K562 (cell line): ENCODE data around the gene CDKN2B-AS1. TPM values are rescaled to one million over a fixed set of nuclear protein-coding genes. Genes with fewer than 3 reads are reported as not detected.

ENCODE experiments used
- ATAC-seq: fragments of 200-7000 bp; cut with Tn5 transposase; 3 replicates; pipeline ENCODE4 v1.9.1; 2020; ENCODE audit warnings: moderate library complexity
- BruUV-seq: library from RNA; stranded (reverse); fragments of 400-500 nt; replicated peaks from 2 replicates; lab custom pipeline; 2021; lab: Mats Ljungman, UMichigan
- CTCF ChIA-PET: fragments of 300-600 bp; formaldehyde crosslinking; extraction: SDS; loops from one replicate; lab custom pipeline; 2021; ENCODE audit warnings: low intra/inter-chr PET ratio; lab: Yijun Ruan, JAX
- POLR2A ChIA-PET: fragments of 300-600, 350-650 bp; sonication (Branson Sonifier 250); formaldehyde crosslinking; extraction: SDS; loops from one replicate; lab custom pipeline; 2021; ENCODE audit warnings: antibody characterized with exemption, inconsistent platforms; lab: Yijun Ruan, JAX
- DNase-seq, 4 experiments: peaks; one replicate each; pipeline versions ENCODE4 v3.0.0 to v3.0.0-alpha.2; 2011 to 2018; ENCODE audit warnings: low spot score in 3 of 4, mixed read lengths in 3 of 4; ENCODE audit errors: extremely low read depth in 1 of 4
- FAIRE-seq: peaks from 2 replicates; lab custom pipeline; 2011; peaks lifted over from hg19 to GRCh38; lab: Jason Lieb, UNC
- H2AFZ ChIP-seq: 2 replicates; pipeline ENCODE4 v1.6.0; 2011; ENCODE audit warnings: low read depth, low read length, control low read depth, inconsistent platforms
- H3K27ac ChIP-seq: fragments of 200-600 bp; 3 replicates; pipeline ENCODE4 v1.8.0; 2011; ENCODE audit warnings: low read depth, mild to moderate bottlenecking, control low read depth, inconsistent platforms, low read length, moderate library complexity, mixed read lengths; ENCODE audit errors: extremely low read depth
- H3K27me3 ChIP-seq, 2 experiments: fragments of 300-600 bp in 1 of 2; 2 replicates in 1 of 2; 3 replicates in 1 of 2; pipeline versions ENCODE4 v1.6.0 to v1.8.0; 2011; ENCODE audit warnings: inconsistent platforms in 2 of 2, low read length in 2 of 2, mild to moderate bottlenecking in 1 of 2, mixed read lengths in 1 of 2, moderate library complexity in 1 of 2; ENCODE audit not compliant: control insufficient read depth in 2 of 2, insufficient read depth in 2 of 2
- H3K36me3 ChIP-seq: fragments of 300-600 bp; 3 replicates; pipeline ENCODE4 v1.8.0; 2011; ENCODE audit warnings: mild to moderate bottlenecking, low read length, inconsistent platforms; ENCODE audit not compliant: control insufficient read depth, insufficient read depth
- H3K4me1 ChIP-seq, 2 experiments: fragments of 200-600 bp in 1 of 2; replicated peaks in 1 of 2; 2 replicates in 1 of 2; 3 replicates in 1 of 2; pipeline versions ENCODE4 v1.5.1 to v1.8.0; 2011; ENCODE audit warnings: inconsistent platforms in 2 of 2, low read length in 2 of 2, mild to moderate bottlenecking in 1 of 2, mixed read lengths in 1 of 2, moderate library complexity in 1 of 2; ENCODE audit not compliant: control insufficient read depth in 2 of 2, insufficient read depth in 2 of 2
- H3K4me2 ChIP-seq: 2 replicates; pipeline ENCODE4 v1.6.1; 2011; ENCODE audit warnings: low read length, control low read depth, inconsistent platforms, mixed read lengths; ENCODE audit not compliant: insufficient read depth
- H3K4me3 ChIP-seq: fragments of 200-600 bp; sonication (generic), shearing (Covaris generic); 2 replicates; pipeline ENCODE4 v1.5.1; 2016; ENCODE audit warnings: control low read depth, inconsistent platforms
- H3K79me2 ChIP-seq: fragments of 200-600 bp; 3 replicates; pipeline ENCODE4 v1.8.0; 2011; ENCODE audit warnings: low read length, inconsistent platforms; ENCODE audit not compliant: control insufficient read depth, insufficient read depth
- H3K9ac ChIP-seq, 2 experiments: 2 replicates each; pipeline versions ENCODE4 v1.6.0 to v1.6.1; 2011; ENCODE audit warnings: low read depth in 2 of 2, low read length in 2 of 2, control low read depth in 1 of 2, inconsistent platforms in 1 of 2, mild to moderate bottlenecking in 1 of 2, mixed read lengths in 1 of 2; ENCODE audit not compliant: insufficient read depth in 1 of 2
- H3K9me1 ChIP-seq: one replicate; pipeline ENCODE4 v1.6.0; 2011; ENCODE audit warnings: inconsistent platforms, mild to moderate bottlenecking, low read length, moderate library complexity; ENCODE audit not compliant: control insufficient read depth, insufficient read depth
- H3K9me3 ChIP-seq: replicated peaks from 2 replicates; pipeline ENCODE4 v1.5.1; 2011; ENCODE audit warnings: low read depth, low read length, inconsistent platforms; ENCODE audit not compliant: control insufficient read depth, insufficient read depth
- H4K20me1 ChIP-seq: replicated peaks from 2 replicates; pipeline ENCODE4 v1.6.1; 2011; ENCODE audit warnings: low read length, inconsistent platforms, mixed read lengths; ENCODE audit not compliant: control insufficient read depth, insufficient read depth
- CEBPG ChIP-seq, 3 experiments: fragments of 200-800 bp in 1 of 3; sonication (Bioruptor generic) in 1 of 3; sonication (generic) in 1 of 3; formaldehyde crosslinking in 1 of 3; IDR thresholded peaks in 2 of 3; conservative IDR thresholded peaks in 1 of 3; 2 replicates each; pipeline versions ENCODE4 v1.6.1 to v1.8.0; 2016 to 2022; ENCODE audit warnings: missing compliant biosample characterization in 2 of 3, missing genetic modification characterization in 2 of 3, mild to moderate bottlenecking in 1 of 3, missing genetic modification reagents in 1 of 3
- HNRNPLL ChIP-seq: fragments of 200-400 bp; formaldehyde crosslinking; IDR thresholded peaks from 2 replicates; pipeline ENCODE4 v1.6.1; 2017; ENCODE audit warnings: low read length, low read depth, mild to moderate bottlenecking; ENCODE audit not compliant: poor library complexity, severe bottlenecking
- KLF16 ChIP-seq: IDR thresholded peaks from 2 replicates; pipeline ENCODE4 v1.6.1; 2016; ENCODE audit warnings: antibody characterized with exemption
- MEIS2 ChIP-seq: fragments of 450-650 bp; IDR thresholded peaks from 2 replicates; pipeline ENCODE4 v1.6.1; 2014; ENCODE audit warnings: mild to moderate bottlenecking; ENCODE audit not compliant: partially characterized antibody
- NCOA1 ChIP-seq: fragments of 450-650 bp; IDR thresholded peaks from 2 replicates; pipeline ENCODE4 v1.6.1; 2016; ENCODE audit warnings: low read depth
- POLR2G ChIP-seq: fragments of 200-400 bp; formaldehyde crosslinking; IDR thresholded peaks from 2 replicates; pipeline ENCODE4 v1.6.1; 2017; ENCODE audit warnings: low read depth, mild to moderate bottlenecking, antibody characterized with exemption, low read length, moderate library complexity
- POLR2H ChIP-seq: IDR thresholded peaks from 2 replicates; pipeline ENCODE4 v1.6.1; 2016; ENCODE audit warnings: missing genetic modification characterization, low read depth, mild to moderate bottlenecking, control low read depth, missing compliant biosample characterization, moderate library complexity
- SMARCA5 ChIP-seq: fragments of 450-650 bp; IDR thresholded peaks from 2 replicates; pipeline ENCODE4 v1.6.1; 2016
- SMARCE1 ChIP-seq: fragments of 450-650 bp; IDR thresholded peaks from 2 replicates; pipeline ENCODE4 v1.7.1; 2016; ENCODE audit warnings: mild to moderate bottlenecking
- STAT5A ChIP-seq: IDR thresholded peaks from 2 replicates; pipeline ENCODE4 v1.6.1; 2012; ENCODE audit warnings: low read length, inconsistent platforms, borderline replicate concordance
- ZBTB43 ChIP-seq: sonication (generic); formaldehyde crosslinking; IDR thresholded peaks from 2 replicates; pipeline ENCODE4 v1.8.0; 2023; ENCODE audit warnings: mild to moderate bottlenecking, missing genetic modification reagents
- ZNF263 ChIP-seq: sonication (generic); formaldehyde crosslinking; IDR thresholded peaks from 2 replicates; pipeline ENCODE4 v1.8.0; 2022; ENCODE audit warnings: mild to moderate bottlenecking, missing genetic modification reagents, borderline replicate concordance
- ZNF444 ChIP-seq: fragments of 250-450 bp; sonication (Bioruptor Pico); IDR thresholded peaks from 2 replicates; pipeline ENCODE4 v1.4.0; 2020; ENCODE audit warnings: mild to moderate bottlenecking, moderate library complexity
- ZNF507 ChIP-seq: conservative IDR thresholded peaks from 2 replicates; pipeline ENCODE4 v1.6.1; 2017; ENCODE audit warnings: missing genetic modification characterization, missing compliant biosample characterization
- WGBS: fragments of 100-300 bp; shearing (Covaris generic); methylation state at CpG from one replicate; pipeline ENCODE4 v1.1.6; 2016; ENCODE audit warnings: low coverage, mixed read lengths; ENCODE audit not compliant: insufficient coverage; ENCODE audit errors: missing lambda C conversion rate; 5-methylcytosine and 5-hydroxymethylcytosine counted together
- in situ Hi-C: fragments of 300-500 bp; cut with MboI; formaldehyde crosslinking; loops from 4 replicates; pipeline ENCODE4 v1.15.0; 2018; ENCODE audit warnings: inconsistent platforms, mixed read lengths
- intact Hi-C: fragments of 100-400 bp; cut with micrococcal nuclease; formaldehyde crosslinking; loops from 2 replicates; pipeline ENCODE4 v1.14.2; 2022
- polyA plus RNA-seq, 8 experiments: library from polyadenylated mRNA; depleted of rRNA in 4 of 8; stranded (reverse) in 5 of 8; unstranded in 3 of 8; fragments of >200 nt; fragmentation: Nextera tagmentation in 2 of 8; fragmentation: Illumina TruSeq in 1 of 8; extraction: Ambion mirVana in 2 of 8; extraction: Trizol in 1 of 8; gene quantifications; 2 replicates each; pipeline versions ENCODE4 v1.2.1 to v1.2.3, GENCODE V29; 2011 to 2014; ENCODE audit warnings: inconsistent platforms in 1 of 8, missing spikeins in 1 of 8
- total RNA-seq, 7 experiments: library from RNA; depleted of rRNA in 6 of 7; stranded (reverse); fragments of >200 nt in 6 of 7; fragmentation: Illumina TruSeq in 2 of 7; extraction: Trizol in 2 of 7; gene quantifications; 2 replicates each; pipeline versions ENCODE4 v1.2.1 to v1.2.3, GENCODE V29; 2011 to 2021; ENCODE audit warnings: low replicate concordance in 1 of 7
- TF ChIP-seq, protein P1 (sequence below): sonication (generic); formaldehyde crosslinking; IDR thresholded peaks from 2 replicates; pipeline ENCODE4 v1.8.0; 2022; ENCODE audit warnings: mild to moderate bottlenecking, missing genetic modification reagents
- TF ChIP-seq, protein P2 (sequence below): fragments of 450-650 bp; IDR thresholded peaks from 2 replicates; pipeline ENCODE4 v1.6.1; 2016; ENCODE audit warnings: antibody characterized with exemption
- TF ChIP-seq, protein P3 (sequence below): conservative IDR thresholded peaks from 2 replicates; pipeline ENCODE4 v1.6.1; 2011; ENCODE audit warnings: low read depth, mild to moderate bottlenecking, low read length; ENCODE audit not compliant: control insufficient read depth

CDKN2B-AS1 gene
- total and polyA plus RNA-seq, 9 of the 15 experiments (the other 6 are each of a cell fraction or from before 2014, with no cell fraction given) = not detected

GRCh38 chr9:22040760-22041159 lies 46.2 kb downstream of the CDKN2B-AS1 start:
- no peaks in the 10 kb centered on the region for H4K20me1 ChIP-seq
- no CpG with 5 or more reads among the region's 1 CpG for WGBS
- H3K9me1 ChIP-seq = no peaks in the 10 kb centered on the region
- H3K9ac ChIP-seq = no peak overlapping the region
- no peaks in the 10 kb centered on the region for H3K4me1 ChIP-seq
- H2AFZ ChIP-seq = no peak overlapping the region
- no peak overlapping the region for H3K4me2 ChIP-seq
- POLR2A ChIA-PET = no interaction called here
- H3K9me3 ChIP-seq = no peaks in the 10 kb centered on the region
- in situ Hi-C loops = no loop called here
- CTCF ChIA-PET = no interaction called here
- intact Hi-C loops = no loop called here
- no peaks in the 10 kb centered on the region for H3K79me2 ChIP-seq
- H3K36me3 ChIP-seq = no peaks in the 10 kb centered on the region
- no peak for ATAC-seq
- H3K27me3 ChIP-seq = no peaks in the 10 kb centered on the region
- H3K27ac ChIP-seq = no peak overlapping the region
- FAIRE-seq = no peak
- no peak overlapping the region for H3K4me3 ChIP-seq
- DNase-seq = no peak
- BruUV-seq = no TSS peak
- no peak for TF ChIP-seq MEIS2
- no peak for TF ChIP-seq POLR2H (tag)
- no peak for TF ChIP-seq ZNF444 (CRISPR knock-in tag)
- TF ChIP-seq SMARCA5 = no peak
- TF ChIP-seq STAT5A = no peak
- no peak for TF ChIP-seq HNRNPLL
- TF ChIP-seq POLR2G = no peak
- no peak for TF ChIP-seq ZBTB43 (CRISPR knock-in tag)
- TF ChIP-seq, protein P1, sequence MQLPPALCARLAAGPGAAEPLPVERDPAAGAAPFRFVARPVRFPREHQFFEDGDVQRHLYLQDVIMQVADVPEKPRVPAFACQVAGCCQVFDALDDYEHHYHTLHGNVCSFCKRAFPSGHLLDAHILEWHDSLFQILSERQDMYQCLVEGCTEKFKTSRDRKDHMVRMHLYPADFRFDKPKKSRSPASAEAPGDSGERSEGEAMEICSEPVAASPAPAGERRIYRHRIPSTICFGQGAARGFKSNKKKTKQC (CRISPR knock-in tag) = no peak
- no peak for TF ChIP-seq SMARCE1
- TF ChIP-seq KLF16 = no peak
- TF ChIP-seq, protein P2, sequence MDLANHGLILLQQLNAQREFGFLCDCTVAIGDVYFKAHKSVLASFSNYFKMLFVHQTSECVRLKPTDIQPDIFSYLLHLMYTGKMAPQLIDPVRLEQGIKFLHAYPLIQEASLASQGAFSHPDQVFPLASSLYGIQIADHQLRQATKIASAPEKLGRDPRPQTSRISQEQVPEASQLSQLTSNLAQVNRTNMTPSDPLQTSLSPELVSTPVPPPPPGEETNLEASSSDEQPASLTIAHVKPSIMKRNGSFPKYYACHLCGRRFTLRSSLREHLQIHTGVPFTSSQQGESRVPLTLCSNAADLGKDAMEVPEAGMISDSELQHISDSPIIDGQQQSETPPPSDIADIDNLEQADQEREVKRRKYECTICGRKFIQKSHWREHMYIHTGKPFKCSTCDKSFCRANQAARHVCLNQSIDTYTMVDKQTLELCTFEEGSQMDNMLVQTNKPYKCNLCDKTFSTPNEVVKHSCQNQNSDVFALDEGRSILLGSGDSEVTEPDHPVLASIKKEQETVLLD = no peak
- TF ChIP-seq ZNF263 (CRISPR knock-in tag) = no peak
- TF ChIP-seq NCOA1 = no peak
- TF ChIP-seq, protein P3, sequence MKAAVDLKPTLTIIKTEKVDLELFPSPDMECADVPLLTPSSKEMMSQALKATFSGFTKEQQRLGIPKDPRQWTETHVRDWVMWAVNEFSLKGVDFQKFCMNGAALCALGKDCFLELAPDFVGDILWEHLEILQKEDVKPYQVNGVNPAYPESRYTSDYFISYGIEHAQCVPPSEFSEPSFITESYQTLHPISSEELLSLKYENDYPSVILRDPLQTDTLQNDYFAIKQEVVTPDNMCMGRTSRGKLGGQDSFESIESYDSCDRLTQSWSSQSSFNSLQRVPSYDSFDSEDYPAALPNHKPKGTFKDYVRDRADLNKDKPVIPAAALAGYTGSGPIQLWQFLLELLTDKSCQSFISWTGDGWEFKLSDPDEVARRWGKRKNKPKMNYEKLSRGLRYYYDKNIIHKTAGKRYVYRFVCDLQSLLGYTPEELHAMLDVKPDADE = no peak
- no peak for TF ChIP-seq CEBPG (CRISPR knock-in tag; IDR thresholded peaks at IDR 0.05)
- TF ChIP-seq CEBPG (tag; conservative IDR thresholded peaks at IDR 0.05 in 1 of 2, IDR thresholded peaks at IDR 0.05 in 1 of 2) = no peak
- TF ChIP-seq ZNF507 (tag) = no peak
- TF ChIP-seq, all 486 proteins: peak for 0
